SK-N-SH (cell line): ENCODE measurements around the gene PHF1. TPM values are rescaled to one million over a fixed set of nuclear protein-coding genes. Genes with fewer than 3 reads are reported as not detected.

ENCODE experiments used
- CTCF ChIA-PET: fragments of 300-600, 350-600 bp; formaldehyde crosslinking; extraction: SDS; loops from one replicate; lab custom pipeline; 2021; lab: Yijun Ruan, JAX
- POLR2A ChIA-PET: fragments of 350-600 bp; sonication (Branson Sonifier 250); formaldehyde crosslinking; extraction: SDS; loops from one replicate; lab custom pipeline; 2020; ENCODE audit warnings: antibody characterized with exemption, inconsistent platforms; lab: Yijun Ruan, JAX
- DNase-seq: peaks from one replicate; pipeline ENCODE4 v3.0.0; 2012
- H2AFZ ChIP-seq: fragments of 200-600 bp; sonication (generic); 2 replicates; pipeline ENCODE4 v1.8.1; 2016; ENCODE audit warnings: antibody characterized with exemption, mild to moderate bottlenecking, low read depth
- H3F3A ChIP-seq: fragments of 200-600 bp; sonication (generic); replicated peaks from 2 replicates; pipeline ENCODE3; 2016; ENCODE audit warnings: antibody characterized with exemption, mild to moderate bottlenecking; ENCODE audit not compliant: insufficient read depth
- H3K27ac ChIP-seq, 2 experiments: fragments of 200-500 bp in 1 of 2; fragments of 200-600 bp in 1 of 2; sonication (Bioruptor generic) in 1 of 2; sonication (generic), shearing (Covaris generic) in 1 of 2; 2 replicates each; pipeline versions ENCODE4 v1.5.1 to v1.6.1; 2014 to 2016; ENCODE audit warnings: low read depth in 2 of 2, inconsistent platforms in 1 of 2, low read length in 1 of 2, mild to moderate bottlenecking in 1 of 2, mixed read lengths in 1 of 2
- H3K27me3 ChIP-seq: fragments of 200-600 bp; sonication (generic), shearing (Covaris generic); 2 replicates; pipeline ENCODE4 v1.6.1; 2016; ENCODE audit warnings: mixed run types; ENCODE audit not compliant: insufficient read depth
- H3K36me3 ChIP-seq, 2 experiments: fragments of 200-500 bp in 1 of 2; fragments of 200-600 bp in 1 of 2; sonication (Bioruptor generic) in 1 of 2; sonication (generic) in 1 of 2; replicated peaks in 1 of 2; 2 replicates each; pipeline versions ENCODE3 to v1.5.1; 2014 to 2016; ENCODE audit warnings: low read length in 1 of 2, mild to moderate bottlenecking in 1 of 2; ENCODE audit not compliant: insufficient read depth in 2 of 2, control insufficient read depth in 1 of 2
- H3K4me1 ChIP-seq, 2 experiments: fragments of 200-500 bp in 1 of 2; fragments of 200-600 bp in 1 of 2; sonication (Bioruptor generic) in 1 of 2; sonication (generic), shearing (Covaris generic) in 1 of 2; 2 replicates each; pipeline versions ENCODE4 v1.5.1 to v1.6.1; 2014 to 2016; ENCODE audit warnings: low read depth in 1 of 2, low read length in 1 of 2, mixed run types in 1 of 2; ENCODE audit not compliant: insufficient read depth in 2 of 2, control insufficient read depth in 1 of 2
- H3K4me2 ChIP-seq: fragments of 200-600 bp; sonication (generic), shearing (Covaris generic); 2 replicates; pipeline ENCODE4 v1.6.1; 2017; ENCODE audit warnings: mixed run types
- H3K4me3 ChIP-seq, 2 experiments: fragments of 200-500 bp in 1 of 2; fragments of 200-600 bp in 1 of 2; sonication (Bioruptor generic) in 1 of 2; sonication (generic), shearing (Covaris generic) in 1 of 2; 2 replicates each; pipeline versions ENCODE4 v1.5.1 to v1.8.1; 2014 to 2016; ENCODE audit warnings: low read depth in 2 of 2, inconsistent platforms in 1 of 2, low read length in 1 of 2, mild to moderate bottlenecking in 1 of 2, mixed read lengths in 1 of 2, moderate library complexity in 1 of 2
- H3K79me2 ChIP-seq: fragments of 200-600 bp; sonication (generic); 2 replicates; pipeline ENCODE4 v1.8.1; 2017; ENCODE audit warnings: mild to moderate bottlenecking; ENCODE audit not compliant: insufficient read depth
- H3K9ac ChIP-seq: fragments of 200-600 bp; sonication (generic); 2 replicates; pipeline ENCODE4 v1.6.1; 2017; ENCODE audit warnings: mixed run types
- H3K9me2 ChIP-seq: fragments of 200-600 bp; sonication (generic); 2 replicates; pipeline ENCODE4 v1.6.1; 2017; ENCODE audit warnings: mixed run types
- H3K9me3 ChIP-seq: fragments of 200-600 bp; sonication (generic); 2 replicates; pipeline ENCODE4 v1.6.1; 2017; ENCODE audit warnings: mixed run types, mild to moderate bottlenecking, moderate library complexity
- H4K20me1 ChIP-seq: fragments of 200-600 bp; sonication (generic); 2 replicates; pipeline ENCODE4 v1.6.1; 2017; ENCODE audit warnings: mild to moderate bottlenecking, mixed run types; ENCODE audit not compliant: insufficient read depth
- CHD2 ChIP-seq: fragments of 150-350 bp; IDR thresholded peaks from 2 replicates; pipeline ENCODE4 v1.6.1; 2018; ENCODE audit warnings: low read length; ENCODE audit not compliant: partially characterized antibody
- ELF1 ChIP-seq: IDR thresholded peaks from 2 replicates; pipeline ENCODE4 v1.4.0; 2012
- GATA2 ChIP-seq: sonication (generic); formaldehyde crosslinking; IDR thresholded peaks from 2 replicates; pipeline ENCODE4 v1.5.0; 2020; ENCODE audit warnings: mild to moderate bottlenecking, missing genetic modification reagents
- MEF2A ChIP-seq: IDR thresholded peaks from 2 replicates; pipeline ENCODE4 v1.4.0; 2012; ENCODE audit warnings: low read depth, borderline replicate concordance
- NFIC ChIP-seq: IDR thresholded peaks from 2 replicates; pipeline ENCODE4 v1.4.0; 2012; ENCODE audit warnings: borderline replicate concordance
- RAD21 ChIP-seq: IDR thresholded peaks from 2 replicates; pipeline ENCODE4 v1.6.1; 2012; ENCODE audit warnings: mild to moderate bottlenecking, low read length
- SIN3A ChIP-seq: IDR thresholded peaks from 2 replicates; pipeline ENCODE4 v1.6.1; 2012; ENCODE audit warnings: low read depth, mild to moderate bottlenecking, low read length, moderate library complexity, borderline replicate concordance
- TCF12 ChIP-seq: IDR thresholded peaks from 2 replicates; pipeline ENCODE4 v1.4.0; 2012
- TEAD4 ChIP-seq: IDR thresholded peaks from 2 replicates; pipeline ENCODE4 v1.4.0; 2012; ENCODE audit warnings: mild to moderate bottlenecking, borderline replicate concordance; ENCODE audit not compliant: insufficient read depth
- YY1 ChIP-seq: IDR thresholded peaks from 2 replicates; pipeline ENCODE4 v1.4.0; 2012; ENCODE audit warnings: low read depth, mild to moderate bottlenecking
- WGBS: methylation state at CpG from one replicate; pipeline ENCODE4 v1.1.6; 2017; ENCODE audit warnings: low lambda C conversion rate; 5-methylcytosine and 5-hydroxymethylcytosine counted together
- polyA plus RNA-seq, 3 experiments: library from polyadenylated mRNA; depleted of rRNA; stranded (reverse); fragments of >200 nt; gene quantifications; 2 replicates each; pipeline ENCODE4 v1.2.3, GENCODE V29; 2012
- TF ChIP-seq, protein P1 (sequence below): fragments of 150-350 bp; IDR thresholded peaks from 2 replicates; pipeline ENCODE4 v1.6.1; 2016; ENCODE audit warnings: mild to moderate bottlenecking, low read depth, low read length
- TF ChIP-seq, protein P2 (sequence below): IDR thresholded peaks from 2 replicates; pipeline ENCODE4 v1.4.0; 2012; ENCODE audit warnings: low read depth, borderline replicate concordance
- TF ChIP-seq, protein P3 (sequence below): IDR thresholded peaks from 2 replicates; pipeline ENCODE4 v1.4.0; 2012; ENCODE audit warnings: low read depth
- TF ChIP-seq, protein P4 (sequence below): fragments of 200-600 bp; sonication (generic); IDR thresholded peaks from 2 replicates; pipeline ENCODE4 v1.6.1; 2017; ENCODE audit warnings: antibody characterized with exemption, mild to moderate bottlenecking, moderate library complexity

PHF1 gene
- polyA plus RNA-seq, 1 of the 3 experiments (the other 2 are of a cell fraction) = 48.7 TPM

DNA sequence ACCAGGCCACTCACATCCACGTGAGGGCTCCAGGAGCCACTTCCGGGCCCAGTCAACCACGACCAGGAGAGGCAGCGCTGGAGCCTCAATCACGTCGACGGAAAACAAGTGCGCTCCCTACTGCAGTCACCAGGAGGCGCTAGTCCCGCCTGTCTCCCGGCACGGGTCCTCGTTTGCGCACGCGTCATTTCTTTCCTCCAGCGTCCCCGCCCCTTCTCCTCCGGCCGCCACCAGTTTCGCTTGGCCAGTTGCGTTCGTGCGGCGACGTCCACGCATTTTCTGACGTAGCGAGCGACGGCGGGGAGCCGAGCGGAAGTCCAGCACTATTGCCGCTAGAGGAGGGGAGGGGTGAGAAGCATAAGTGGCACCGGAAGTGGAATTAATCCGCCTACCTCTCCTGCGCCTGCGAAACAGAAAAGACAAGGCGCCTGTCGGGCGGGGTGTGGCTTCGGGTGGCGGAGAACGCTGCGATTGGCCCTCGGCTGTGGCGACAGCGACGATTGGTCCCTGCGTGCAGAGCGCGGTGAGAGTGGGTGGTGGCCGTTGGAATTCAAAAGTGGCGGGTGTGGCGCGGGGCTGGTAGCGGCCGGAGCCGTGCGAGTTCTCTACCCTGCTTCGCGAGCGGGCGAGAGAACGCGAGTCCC lies 19.4 kb upstream of the PHF1 start, which contains the start of gene KIFC1 (continued):
- TF ChIP-seq, protein P1, sequence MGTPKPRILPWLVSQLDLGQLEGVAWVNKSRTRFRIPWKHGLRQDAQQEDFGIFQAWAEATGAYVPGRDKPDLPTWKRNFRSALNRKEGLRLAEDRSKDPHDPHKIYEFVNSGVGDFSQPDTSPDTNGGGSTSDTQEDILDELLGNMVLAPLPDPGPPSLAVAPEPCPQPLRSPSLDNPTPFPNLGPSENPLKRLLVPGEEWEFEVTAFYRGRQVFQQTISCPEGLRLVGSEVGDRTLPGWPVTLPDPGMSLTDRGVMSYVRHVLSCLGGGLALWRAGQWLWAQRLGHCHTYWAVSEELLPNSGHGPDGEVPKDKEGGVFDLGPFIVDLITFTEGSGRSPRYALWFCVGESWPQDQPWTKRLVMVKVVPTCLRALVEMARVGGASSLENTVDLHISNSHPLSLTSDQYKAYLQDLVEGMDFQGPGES = 0 out of 2 replicates have a peak, but pooled peaks have one; percentile 19
- TF ChIP-seq YY1 (peak; percentile 30; the same call in 1 of the 2 replicates), MEF2A (no peak), GATA2 (no peak), CHD2 (peak; percentile 66), TCF12 (peak; percentile 9; the same call in 1 of the 2 replicates)
- TF ChIP-seq, protein P2, sequence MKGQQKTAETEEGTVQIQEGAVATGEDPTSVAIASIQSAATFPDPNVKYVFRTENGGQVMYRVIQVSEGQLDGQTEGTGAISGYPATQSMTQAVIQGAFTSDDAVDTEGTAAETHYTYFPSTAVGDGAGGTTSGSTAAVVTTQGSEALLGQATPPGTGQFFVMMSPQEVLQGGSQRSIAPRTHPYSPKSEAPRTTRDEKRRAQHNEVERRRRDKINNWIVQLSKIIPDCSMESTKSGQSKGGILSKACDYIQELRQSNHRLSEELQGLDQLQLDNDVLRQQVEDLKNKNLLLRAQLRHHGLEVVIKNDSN = peak; percentile 45; the same call in 1 of the 2 replicates
- TF ChIP-seq, protein P3, sequence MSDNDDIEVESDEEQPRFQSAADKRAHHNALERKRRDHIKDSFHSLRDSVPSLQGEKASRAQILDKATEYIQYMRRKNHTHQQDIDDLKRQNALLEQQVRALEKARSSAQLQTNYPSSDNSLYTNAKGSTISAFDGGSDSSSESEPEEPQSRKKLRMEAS = peak; percentile 98
- TF ChIP-seq, protein P4, sequence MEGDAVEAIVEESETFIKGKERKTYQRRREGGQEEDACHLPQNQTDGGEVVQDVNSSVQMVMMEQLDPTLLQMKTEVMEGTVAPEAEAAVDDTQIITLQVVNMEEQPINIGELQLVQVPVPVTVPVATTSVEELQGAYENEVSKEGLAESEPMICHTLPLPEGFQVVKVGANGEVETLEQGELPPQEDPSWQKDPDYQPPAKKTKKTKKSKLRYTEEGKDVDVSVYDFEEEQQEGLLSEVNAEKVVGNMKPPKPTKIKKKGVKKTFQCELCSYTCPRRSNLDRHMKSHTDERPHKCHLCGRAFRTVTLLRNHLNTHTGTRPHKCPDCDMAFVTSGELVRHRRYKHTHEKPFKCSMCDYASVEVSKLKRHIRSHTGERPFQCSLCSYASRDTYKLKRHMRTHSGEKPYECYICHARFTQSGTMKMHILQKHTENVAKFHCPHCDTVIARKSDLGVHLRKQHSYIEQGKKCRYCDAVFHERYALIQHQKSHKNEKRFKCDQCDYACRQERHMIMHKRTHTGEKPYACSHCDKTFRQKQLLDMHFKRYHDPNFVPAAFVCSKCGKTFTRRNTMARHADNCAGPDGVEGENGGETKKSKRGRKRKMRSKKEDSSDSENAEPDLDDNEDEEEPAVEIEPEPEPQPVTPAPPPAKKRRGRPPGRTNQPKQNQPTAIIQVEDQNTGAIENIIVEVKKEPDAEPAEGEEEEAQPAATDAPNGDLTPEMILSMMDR = peak; percentile 87

DNA sequence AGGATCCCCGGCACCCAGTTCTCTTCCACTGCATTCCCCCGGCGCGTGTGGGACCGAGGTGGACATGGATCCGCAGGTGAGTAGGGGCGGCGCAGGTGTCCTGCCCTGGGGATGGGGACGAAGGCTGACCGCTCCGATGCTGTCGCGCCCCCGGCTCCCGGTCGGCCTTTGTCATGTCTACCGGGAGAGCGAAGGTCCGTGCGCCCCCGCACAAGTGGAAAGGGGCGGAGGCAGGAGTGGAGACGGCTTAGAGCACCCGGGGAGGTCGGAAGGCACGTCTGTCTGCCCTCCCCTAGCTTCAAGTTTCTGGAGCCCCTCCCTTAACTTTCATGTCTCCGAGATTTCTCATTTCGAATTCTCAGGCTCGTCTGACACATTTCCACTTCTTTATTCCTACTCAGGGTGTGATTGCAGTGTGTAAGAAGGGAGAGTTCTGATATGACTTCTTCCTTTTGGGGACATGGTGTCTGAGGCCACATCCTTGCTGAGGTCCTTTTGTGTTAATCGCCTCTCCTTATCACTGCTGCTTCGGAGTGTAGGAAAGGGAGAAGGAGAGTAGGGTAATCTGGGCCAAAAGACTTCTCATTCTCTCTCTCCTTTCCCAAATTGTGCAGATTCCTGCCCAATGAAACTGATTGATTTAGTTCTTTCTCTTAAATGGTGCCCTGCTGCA lies 18.8 kb upstream of the PHF1 start:
- H3K79me2 ChIP-seq = peaks cover 54% of the 10 kb centered on the region
- peak overlapping the region; percentile 54 to 67 for H3K27ac ChIP-seq
- H3K9me2 ChIP-seq = no peaks in the 10 kb centered on the region
- DNase-seq = no peak
- H3K9me3 ChIP-seq = no peaks in the 10 kb centered on the region
- POLR2A ChIA-PET = interaction anchor here (1.0 kb wide), 1 partner anchor 93 kb away, joined by 5 read pairs; no protein-coding TSS in a partner anchor
- CTCF ChIA-PET = interaction anchor here (0.9 to 6.2 kb wide), 5 partner anchors 9 to 34 kb away, joined by 4 to 20 read pairs (median 6); no protein-coding TSS in a partner anchor
- TF ChIP-seq TCF12 (no peak), TEAD4 (no peak), ELF1 (no peak), NFIC (no peak), RAD21 (no peak), SIN3A (no peak), GATA2 (no peak)
- peaks cover 0 to 16% of the 10 kb centered on the region in 2 experiments; a peak in 3 of 4 replicates for H3K4me1 ChIP-seq
- H3K4me3 ChIP-seq = peak overlapping the region; percentile 66 to 92
- no peaks in the 10 kb centered on the region for H3K36me3 ChIP-seq
- H3K9ac ChIP-seq = peak overlapping the region; percentile 84
- H3K4me2 ChIP-seq = peak overlapping the region; percentile 91
- H2AFZ ChIP-seq = peak overlapping the region; percentile 72
- WGBS = 3% methylated on average over 9 of the region's 31 CpGs
- H4K20me1 ChIP-seq = peaks cover 4% of the 10 kb centered on the region; the same call in 1 of the 2 replicates
- H3K27me3 ChIP-seq = no peaks in the 10 kb centered on the region
- peaks cover 5% of the 10 kb centered on the region for H3F3A ChIP-seq
